ENCODE data around the gene GPR146. TPM values are rescaled to one million over a fixed set of nuclear protein-coding genes. Genes with fewer than 3 reads are reported as not detected.

The GPR146 gene
- total and polyA plus RNA-seq, 2 of the 8 experiments (the other 6 are each of a cell fraction or from before 2014, with no cell fraction given), result 1.8 to 2.7 TPM

- H3K27me3 ChIP-seq (replicated peaks in 1 of 4; ENCODE audit: control insufficient read depth in 3 of 4, extremely low read depth in 1 of 4, insufficient read depth in 3 of 4, low read length in 3 of 4), result no peaks in the 10 kb centered on the region
- peak overlapping the region; percentile 16 for H3K56ac ChIP-seq (replicated peaks; ENCODE audit: insufficient read length, low read depth, low read length)
- H3K14ac ChIP-seq (ENCODE audit: insufficient read length), result no peak overlapping the region
- no peak overlapping the region for H2AK5ac ChIP-seq (ENCODE audit: low read depth, low read length)
- ChIA-PET CTCF (ENCODE audit: partially characterized antibody) (interaction anchor here (0.8 to 10.0 kb wide), 14 partner anchors 9 to 178 kb away, joined by 3 to 143 read pairs (median 4); no protein-coding TSS in a partner anchor), POLR2A (ENCODE audit: partially characterized antibody) (interaction anchor here (1.0 to 1.4 kb wide), 2 partner anchors 25 to 47 kb away, joined by 3 to 4 read pairs; partner anchors contain the start of gene GPR146)
- DNase-seq (ENCODE audit: low read depth in 1 of 2, low spot score in 2 of 2), result no peak
- H4K20me1 ChIP-seq (replicated peaks in 1 of 2; ENCODE audit: control insufficient read depth in 1 of 2, insufficient read depth in 2 of 2, low read length in 2 of 2), result peaks cover 0 to 2% of the 10 kb centered on the region in 2 experiments
- H3K23me2 ChIP-seq (ENCODE audit: low read depth, low read length), result no peaks in the 10 kb centered on the region
- H3K4me1 ChIP-seq (replicated peaks in 1 of 4; ENCODE audit: control insufficient read depth in 3 of 4, insufficient read depth in 4 of 4, low read length in 3 of 4), result peaks cover 0 to 8% (median 4%) of the 10 kb centered on the region in 4 experiments; a peak in 5 of 7 replicates
- no peak overlapping the region for H3K27ac ChIP-seq (ENCODE audit: low read depth, low read length)
- TF ChIP-seq GABPA (IDR thresholded peaks at IDR 0.05; ENCODE audit: borderline replicate concordance, insufficient read depth, low read length) (0 out of 2 replicates have a peak, but pooled peaks have one; percentile 58), CBX5 (IDR thresholded peaks at IDR 0.05; ENCODE audit: low read depth, low read length) (no peak), CTCF (IDR thresholded peaks at IDR 0.05; ENCODE audit: control extremely low read depth in 1 of 3, insufficient read depth in 1 of 3, low read depth in 1 of 3, low read length in 3 of 3) (peak in 2 of 3 experiments; percentile 29 to 33; a peak in 2 of 4 replicates), FOSL1 (IDR thresholded peaks at IDR 0.05; ENCODE audit: insufficient read depth, low read depth, low read length) (no peak), RAD21 (IDR thresholded peaks at IDR 0.05 in 1 of 2, conservative IDR thresholded peaks at IDR 0.05 in 1 of 2; ENCODE audit: low read depth in 2 of 2, low read length in 2 of 2) (peak; percentile 24 to 27; a peak in 2 of 4 replicates)
- H3K9ac ChIP-seq (replicated peaks in 1 of 4; ENCODE audit: extremely low read depth in 1 of 4, low read depth in 3 of 4, low read length in 3 of 4), result no peak overlapping the region
- H2BK120ac ChIP-seq (replicated peaks; ENCODE audit: low read depth, low read length), result no peak overlapping the region
- no peak overlapping the region for H2BK12ac ChIP-seq (ENCODE audit: low read depth, low read length)
- no peak overlapping the region for H2BK5ac ChIP-seq (ENCODE audit: low read depth, low read length)
- H3K79me2 ChIP-seq (ENCODE audit: control insufficient read depth in 1 of 2, insufficient read depth in 2 of 2, low read length in 2 of 2), result no peaks in the 10 kb centered on the region
- no peak overlapping the region for H4K91ac ChIP-seq (replicated peaks; ENCODE audit: insufficient read length, low read length)
- no peak overlapping the region for H3K18ac ChIP-seq (ENCODE audit: extremely low read depth, low read length)
- no peak overlapping the region for H2AFZ ChIP-seq (ENCODE audit: low read length)
- no peak overlapping the region for H2BK15ac ChIP-seq (ENCODE audit: low read length)
- no peak overlapping the region for H3K23ac ChIP-seq (ENCODE audit: insufficient read length)
- H3K36me3 ChIP-seq (ENCODE audit: control insufficient read depth in 2 of 4, insufficient read depth in 4 of 4, low read length in 3 of 4), result no peaks in the 10 kb centered on the region
- no peak overlapping the region for H2BK20ac ChIP-seq (ENCODE audit: low read length)
- H4K8ac ChIP-seq (ENCODE audit: extremely low read depth, insufficient read depth, low read length), result no peak overlapping the region
- no peak overlapping the region for H3K4me3 ChIP-seq (ENCODE audit: extremely low read depth in 1 of 4, insufficient read depth in 2 of 4, low read depth in 3 of 4, low read length in 4 of 4)
- H4K5ac ChIP-seq (ENCODE audit: insufficient read length, low read depth, low read length), result no peak overlapping the region
- 81% methylated on average over 32 of the region's 45 CpGs; no CpG with 5 or more reads in 1 of the 2 experiments for WGBS, 2 experiments (ENCODE audit: extremely low coverage in 1 of 2, insufficient coverage in 1 of 2, insufficient read length in 1 of 2, insufficient replicate concordance in 2 of 2, low coverage in 1 of 2, low lambda C conversion rate in 2 of 2, missing lambda C conversion rate in 1 of 2)
- no peak for FAIRE-seq
- H3K4ac ChIP-seq (replicated peaks; ENCODE audit: insufficient read length, low read depth, low read length), result no peak overlapping the region
- H3K4me2 ChIP-seq (ENCODE audit: insufficient read depth in 1 of 2, low read depth in 2 of 2, low read length in 2 of 2), result no peak overlapping the region
- no peaks in the 10 kb centered on the region for H3K9me3 ChIP-seq (ENCODE audit: insufficient read depth in 2 of 2, low read depth in 1 of 2, low read length in 1 of 2)
- H3K79me1 ChIP-seq (ENCODE audit: low read depth, low read length), result no peaks in the 10 kb centered on the region
Measured at GRCh38 chr7:997404-998395, 46.6 kb upstream of the GPR146 start.

All from H1 (cell line).